Measurements from ENCODE around the gene TMIGD3. TPM values are rescaled to one million over a fixed set of nuclear protein-coding genes. Genes with fewer than 3 reads are reported as not detected.

TMIGD3 gene
- 0.27 TPM in 1 of 2 replicates, not detected in the other for total RNA-seq

DNA sequence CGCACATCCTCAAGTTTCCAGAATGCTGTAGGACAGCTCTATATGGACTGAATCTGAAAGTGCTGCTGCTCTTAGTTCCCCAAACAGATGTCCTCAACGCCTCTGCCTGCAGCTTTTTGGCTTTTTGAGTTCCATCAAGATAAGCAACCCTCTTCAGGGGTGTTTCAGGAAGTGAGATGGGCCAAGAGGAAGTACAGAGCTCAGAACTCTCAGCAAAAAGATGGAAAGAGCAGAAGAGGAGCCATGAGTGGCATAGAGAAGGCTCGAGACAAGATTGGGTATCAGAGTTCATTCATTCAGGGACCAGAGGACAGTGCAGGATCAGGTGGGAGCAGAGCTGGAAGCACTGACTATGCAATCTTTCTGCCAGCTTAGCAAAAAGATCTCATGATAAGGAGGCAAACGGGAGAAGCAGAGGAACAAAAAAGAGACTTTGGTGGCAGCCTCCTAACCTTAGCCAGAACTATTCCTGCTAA is at the start of gene TMIGD3, which contains the start of gene ADORA3:
Gene TMIGD3 (minus strand): TSS at position 49 of the 476 bp plus-strand sequence. CDS start 279 bp downstream, outside the sequence.
Gene ADORA3 (minus strand): TSS at position 49 of the 476 bp plus-strand sequence. CDS start 279 bp downstream, outside the sequence.

DNA sequence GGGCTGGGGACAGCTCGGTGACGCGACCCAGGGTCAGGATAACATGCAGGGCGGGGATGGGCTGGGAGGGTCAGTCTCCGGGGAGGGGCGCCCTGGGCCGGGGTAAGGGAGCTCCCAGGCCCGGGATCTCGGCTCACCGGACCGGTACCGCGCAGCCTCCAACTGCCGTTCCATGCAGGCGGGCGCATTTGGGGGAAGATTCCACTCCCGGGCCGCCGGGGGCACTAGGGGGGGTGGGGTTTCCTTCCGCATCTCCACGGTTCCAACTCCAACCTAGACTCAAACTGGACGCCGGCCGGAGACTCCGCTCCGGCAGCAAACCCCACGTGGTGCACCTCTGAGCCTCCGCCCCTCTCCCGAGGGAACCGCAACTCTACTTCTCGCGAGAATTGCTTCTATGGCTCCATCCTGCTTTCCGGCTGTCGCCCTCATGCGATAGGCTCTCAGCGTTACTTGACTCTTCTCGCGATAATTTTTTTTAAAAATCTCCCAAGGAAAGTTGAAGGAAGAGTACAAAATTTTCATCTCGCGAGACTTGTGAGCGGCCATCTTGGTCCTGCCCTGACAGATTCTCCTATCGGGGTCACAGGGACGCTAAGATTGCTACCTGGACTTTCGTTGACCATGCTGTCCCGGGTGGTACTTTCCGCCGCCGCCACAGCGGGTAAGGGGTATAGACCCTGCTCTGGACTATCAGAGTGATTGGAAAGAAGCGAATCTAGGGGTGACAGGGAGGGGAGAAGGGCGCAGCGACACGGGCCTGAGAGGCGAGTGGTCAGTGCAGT is 54.3 kb downstream of the TMIGD3 start, which contains the start of the genes ATP5PB and WDR77:
Gene ATP5PB (plus strand): TSS at position 547 of the 785 bp plus-strand sequence. CDS start 78 bp downstream, at position 625.
Gene WDR77 (minus strand): TSS at position 339 of the 785 bp plus-strand sequence. CDS start 87 bp downstream, at position 252.

Small RNA genes lying within 50 kb of the gene (small RNA-seq; reads per million reads assigned to genes)
- gene RF00019 (not detected), gene RNU6-792P (not detected)

Other genes with a start within 250 kb of the TMIGD3 start
- not detected in 2 replicates for gene CHIA, start 212.8 kb downstream of the TMIGD3 start, total RNA-seq
- gene OVGP1, start 75.9 kb downstream of the TMIGD3 start, total RNA-seq = 0.86 and 1.2 TPM in 2 replicates
- 58.5 and 61.0 TPM in 2 replicates for gene WDR77, start 54.4 kb downstream of the TMIGD3 start, total RNA-seq
- 424 and 484 TPM in 2 replicates for gene ATP5PB, start 54.2 kb downstream of the TMIGD3 start, total RNA-seq
- gene C1orf162, start 29.6 kb downstream of the TMIGD3 start, total RNA-seq = 0.13 and 0.22 TPM in 2 replicates
- 0.13 TPM in 1 of 2 replicates, not detected in the other for gene ADORA3, start within 50 bp of the TMIGD3 start, total RNA-seq
- gene RAP1A, start 116.2 kb upstream of the TMIGD3 start, total RNA-seq = 42.2 and 53.1 TPM in 2 replicates
- gene INKA2, start 235.8 kb upstream of the TMIGD3 start, total RNA-seq = 4.4 and 5.0 TPM in 2 replicates